KMS-11 (cell line): ENCODE measurements around the gene LCN1.

Experiments used
- H2AFZ ChIP-seq: fragments of 200-600 bp; sonication (generic); 2 replicates; pipeline ENCODE4 v1.6.1; 2016; ENCODE audit warnings: antibody characterized with exemption, mixed run types, low read depth
- H3K27ac ChIP-seq: fragments of 200-600 bp; sonication (generic); 2 replicates; pipeline ENCODE4 v1.6.1; 2016; ENCODE audit warnings: mild to moderate bottlenecking, mixed run types
- H3K27me3 ChIP-seq: fragments of 200-600 bp; sonication (generic); 2 replicates; pipeline ENCODE4 v1.6.1; 2017; ENCODE audit warnings: mild to moderate bottlenecking, low read depth, mixed run types, moderate library complexity; ENCODE audit not compliant: insufficient read depth
- H3K36me3 ChIP-seq: fragments of 200-600 bp; sonication (generic); 2 replicates; pipeline ENCODE4 v1.6.1; 2017; ENCODE audit warnings: mild to moderate bottlenecking, mixed run types; ENCODE audit not compliant: insufficient read depth
- H3K4me1 ChIP-seq: fragments of 200-600 bp; sonication (generic); 2 replicates; pipeline ENCODE4 v1.6.1; 2016; ENCODE audit warnings: mild to moderate bottlenecking, low read depth, mixed run types; ENCODE audit not compliant: poor library complexity, severe bottlenecking
- H3K4me2 ChIP-seq: fragments of 200-600 bp; sonication (generic); 2 replicates; pipeline ENCODE4 v1.7.0; 2016; ENCODE audit warnings: mild to moderate bottlenecking, mixed run types
- H3K4me3 ChIP-seq: fragments of 200-600 bp; sonication (generic); IDR thresholded peaks from 2 replicates; pipeline ENCODE4 v1.6.1; 2017; ENCODE audit warnings: low read depth, low read length, mixed read lengths; ENCODE audit not compliant: insufficient read depth
- H3K79me2 ChIP-seq: fragments of 200-600 bp; sonication (generic); 2 replicates; pipeline ENCODE4 v1.6.1; 2016; ENCODE audit warnings: low read depth, mixed run types; ENCODE audit not compliant: insufficient read depth
- H3K9ac ChIP-seq: fragments of 200-600 bp; sonication (generic); 2 replicates; pipeline ENCODE4 v1.6.1; 2016; ENCODE audit warnings: mild to moderate bottlenecking, mixed run types
- H4K20me1 ChIP-seq: fragments of 200-600 bp; sonication (generic); 2 replicates; pipeline ENCODE4 v1.6.1; 2016; ENCODE audit warnings: mild to moderate bottlenecking, mixed run types; ENCODE audit not compliant: insufficient read depth
- CTCF ChIP-seq: fragments of 200-600 bp; sonication (generic); conservative IDR thresholded peaks from 2 replicates; pipeline ENCODE4 v1.6.1; 2017; ENCODE audit warnings: low read depth, mild to moderate bottlenecking, antibody characterized with exemption, low read length, moderate library complexity, mixed read lengths

Gene LCN1

GRCh38 chr9:135555203-135555602, 34.0 kb downstream of the LCN1 start:
- Histone ChIP-seq H4K20me1 (no peaks in the 10 kb centered on the region), H3K4me1 (no peaks in the 10 kb centered on the region), H3K4me3 (no peak overlapping the region), H3K9ac (no peak overlapping the region), H3K4me2 (no peak overlapping the region), H2AFZ (no peak overlapping the region), H3K27me3 (peaks cover 52% of the 10 kb centered on the region; the same call in 1 of the 2 replicates), H3K27ac (no peak overlapping the region), H3K36me3 (no peaks in the 10 kb centered on the region), H3K79me2 (no peaks in the 10 kb centered on the region)
- no peak for TF ChIP-seq CTCF

- Histone ChIP-seq H3K27me3 (peaks cover 51% of the 10 kb centered on the region; the same call in 1 of the 2 replicates), H3K79me2 (no peaks in the 10 kb centered on the region), H2AFZ (no peak overlapping the region), H4K20me1 (no peaks in the 10 kb centered on the region), H3K4me1 (no peaks in the 10 kb centered on the region), H3K4me2 (no peak overlapping the region), H3K9ac (no peak overlapping the region), H3K4me3 (no peak overlapping the region), H3K27ac (no peak overlapping the region), H3K36me3 (no peaks in the 10 kb centered on the region)
- no peak for TF ChIP-seq CTCF
Observed at GRCh38 chr9:135555910-135556309, 34.7 kb downstream of the LCN1 start.

- no peaks in the 10 kb centered on the region for H3K4me1 ChIP-seq
- TF ChIP-seq CTCF, result no peak
- no peak overlapping the region for H3K4me2 ChIP-seq
- H3K79me2 ChIP-seq, result no peaks in the 10 kb centered on the region
- no peak overlapping the region for H3K9ac ChIP-seq
- no peak overlapping the region for H3K4me3 ChIP-seq
- H4K20me1 ChIP-seq, result no peaks in the 10 kb centered on the region
- no peaks in the 10 kb centered on the region for H3K36me3 ChIP-seq
- peaks cover 34% of the 10 kb centered on the region; the same call in 1 of the 2 replicates for H3K27me3 ChIP-seq
- H2AFZ ChIP-seq, result no peak overlapping the region
- no peak overlapping the region for H3K27ac ChIP-seq
Observed at GRCh38 chr9:135559606-135560005, 38.4 kb downstream of the LCN1 start.

GRCh38 chr9:135561391-135562234, 40.4 kb downstream of the LCN1 start, which contains the start of gene PAEP:
Gene PAEP, plus strand, starts transcription at chr9:135561756.
- Histone ChIP-seq H2AFZ (no peak within 1 kb of the TSS), H3K4me2 (no peak within 1 kb of the TSS), H3K79me2 (no peaks in the 10 kb centered on the region), H3K27me3 (peaks cover 25% of the 10 kb centered on the region; the same call in 1 of the 2 replicates), H3K4me1 (no peaks in the 10 kb centered on the region), H3K36me3 (no peaks in the 10 kb centered on the region), H4K20me1 (no peaks in the 10 kb centered on the region), H3K9ac (no peak within 1 kb of the TSS), H3K4me3 (no peak within 1 kb of the TSS), H3K27ac (no peak within 1 kb of the TSS)
- no peak for TF ChIP-seq CTCF
